ENCODE data around the gene FAM72A.
"Not testable (repeated sequence)": the region's sequence is repeated elsewhere in the genome, so short reads cannot be mapped to it uniquely, and the experiment has no call there.

DNA sequence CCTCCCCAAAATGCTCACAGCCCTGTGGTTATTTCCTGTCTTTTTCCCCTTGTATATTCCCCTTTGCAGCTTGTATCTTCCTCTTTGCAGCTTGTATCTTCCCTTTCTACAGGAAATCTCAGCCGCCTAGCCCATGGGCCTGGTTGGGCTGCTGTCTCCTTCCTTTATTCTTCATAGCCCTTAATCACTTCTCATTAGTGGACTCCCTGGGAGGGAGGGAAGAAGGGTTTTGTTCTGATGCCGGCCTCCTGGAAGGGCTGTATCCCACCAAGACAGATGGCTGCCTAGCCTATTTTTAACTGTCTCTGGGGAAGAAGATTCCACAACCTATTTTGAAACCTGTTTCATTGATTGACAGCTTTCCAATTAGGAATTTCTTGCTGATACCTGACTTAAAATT is 32.6 kb upstream of the FAM72A start:
- not testable (repeated sequence) for TF ChIP-seq ZNF274 (IDR thresholded peaks at IDR 0.05; ENCODE audit: low read depth, low read length); ELF1 (IDR thresholded peaks at IDR 0.05; ENCODE audit: borderline replicate concordance, low read depth); EZH2phosphoT487 (IDR thresholded peaks at IDR 0.05; ENCODE audit: borderline replicate concordance); POLR2A (IDR thresholded peaks at IDR 0.05; ENCODE audit: borderline replicate concordance, extremely low read depth, insufficient read depth, insufficient read length); SRF (IDR thresholded peaks at IDR 0.05; ENCODE audit: low read depth); SIN3A (IDR thresholded peaks at IDR 0.05; ENCODE audit: low read depth); EZH2 (IDR thresholded peaks at IDR 0.05); CEBPB (IDR thresholded peaks at IDR 0.05; ENCODE audit: low read depth); SP1 (IDR thresholded peaks at IDR 0.05; ENCODE audit: low read depth); POLR2AphosphoS5 (IDR thresholded peaks at IDR 0.05; ENCODE audit: low read depth, low read length); EGR1 (IDR thresholded peaks at IDR 0.05; ENCODE audit: low read depth)
- TF ChIP-seq, protein P1, sequence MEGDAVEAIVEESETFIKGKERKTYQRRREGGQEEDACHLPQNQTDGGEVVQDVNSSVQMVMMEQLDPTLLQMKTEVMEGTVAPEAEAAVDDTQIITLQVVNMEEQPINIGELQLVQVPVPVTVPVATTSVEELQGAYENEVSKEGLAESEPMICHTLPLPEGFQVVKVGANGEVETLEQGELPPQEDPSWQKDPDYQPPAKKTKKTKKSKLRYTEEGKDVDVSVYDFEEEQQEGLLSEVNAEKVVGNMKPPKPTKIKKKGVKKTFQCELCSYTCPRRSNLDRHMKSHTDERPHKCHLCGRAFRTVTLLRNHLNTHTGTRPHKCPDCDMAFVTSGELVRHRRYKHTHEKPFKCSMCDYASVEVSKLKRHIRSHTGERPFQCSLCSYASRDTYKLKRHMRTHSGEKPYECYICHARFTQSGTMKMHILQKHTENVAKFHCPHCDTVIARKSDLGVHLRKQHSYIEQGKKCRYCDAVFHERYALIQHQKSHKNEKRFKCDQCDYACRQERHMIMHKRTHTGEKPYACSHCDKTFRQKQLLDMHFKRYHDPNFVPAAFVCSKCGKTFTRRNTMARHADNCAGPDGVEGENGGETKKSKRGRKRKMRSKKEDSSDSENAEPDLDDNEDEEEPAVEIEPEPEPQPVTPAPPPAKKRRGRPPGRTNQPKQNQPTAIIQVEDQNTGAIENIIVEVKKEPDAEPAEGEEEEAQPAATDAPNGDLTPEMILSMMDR (IDR thresholded peaks at IDR 0.05 in 2 of 3, conservative IDR thresholded peaks at IDR 0.05 in 1 of 3; ENCODE audit: borderline replicate concordance in 1 of 3, insufficient read depth in 1 of 3, low read depth in 2 of 3, low read length in 2 of 3), result not testable (repeated sequence)
- TF ChIP-seq, protein P2, sequence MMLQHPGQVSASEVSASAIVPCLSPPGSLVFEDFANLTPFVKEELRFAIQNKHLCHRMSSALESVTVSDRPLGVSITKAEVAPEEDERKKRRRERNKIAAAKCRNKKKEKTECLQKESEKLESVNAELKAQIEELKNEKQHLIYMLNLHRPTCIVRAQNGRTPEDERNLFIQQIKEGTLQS (IDR thresholded peaks at IDR 0.05), result not testable (repeated sequence)
- TF ChIP-seq, protein P3, sequence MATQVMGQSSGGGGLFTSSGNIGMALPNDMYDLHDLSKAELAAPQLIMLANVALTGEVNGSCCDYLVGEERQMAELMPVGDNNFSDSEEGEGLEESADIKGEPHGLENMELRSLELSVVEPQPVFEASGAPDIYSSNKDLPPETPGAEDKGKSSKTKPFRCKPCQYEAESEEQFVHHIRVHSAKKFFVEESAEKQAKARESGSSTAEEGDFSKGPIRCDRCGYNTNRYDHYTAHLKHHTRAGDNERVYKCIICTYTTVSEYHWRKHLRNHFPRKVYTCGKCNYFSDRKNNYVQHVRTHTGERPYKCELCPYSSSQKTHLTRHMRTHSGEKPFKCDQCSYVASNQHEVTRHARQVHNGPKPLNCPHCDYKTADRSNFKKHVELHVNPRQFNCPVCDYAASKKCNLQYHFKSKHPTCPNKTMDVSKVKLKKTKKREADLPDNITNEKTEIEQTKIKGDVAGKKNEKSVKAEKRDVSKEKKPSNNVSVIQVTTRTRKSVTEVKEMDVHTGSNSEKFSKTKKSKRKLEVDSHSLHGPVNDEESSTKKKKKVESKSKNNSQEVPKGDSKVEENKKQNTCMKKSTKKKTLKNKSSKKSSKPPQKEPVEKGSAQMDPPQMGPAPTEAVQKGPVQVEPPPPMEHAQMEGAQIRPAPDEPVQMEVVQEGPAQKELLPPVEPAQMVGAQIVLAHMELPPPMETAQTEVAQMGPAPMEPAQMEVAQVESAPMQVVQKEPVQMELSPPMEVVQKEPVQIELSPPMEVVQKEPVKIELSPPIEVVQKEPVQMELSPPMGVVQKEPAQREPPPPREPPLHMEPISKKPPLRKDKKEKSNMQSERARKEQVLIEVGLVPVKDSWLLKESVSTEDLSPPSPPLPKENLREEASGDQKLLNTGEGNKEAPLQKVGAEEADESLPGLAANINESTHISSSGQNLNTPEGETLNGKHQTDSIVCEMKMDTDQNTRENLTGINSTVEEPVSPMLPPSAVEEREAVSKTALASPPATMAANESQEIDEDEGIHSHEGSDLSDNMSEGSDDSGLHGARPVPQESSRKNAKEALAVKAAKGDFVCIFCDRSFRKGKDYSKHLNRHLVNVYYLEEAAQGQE (IDR thresholded peaks at IDR 0.05; ENCODE audit: low read depth), result not testable (repeated sequence)
